Measurements from ENCODE around the gene CNGA2. TPM values are rescaled to one million over a fixed set of nuclear protein-coding genes. Genes with fewer than 3 reads are reported as not detected.

CNGA2 gene
- total and polyA plus RNA-seq, 12 donors = not detected

DNA sequence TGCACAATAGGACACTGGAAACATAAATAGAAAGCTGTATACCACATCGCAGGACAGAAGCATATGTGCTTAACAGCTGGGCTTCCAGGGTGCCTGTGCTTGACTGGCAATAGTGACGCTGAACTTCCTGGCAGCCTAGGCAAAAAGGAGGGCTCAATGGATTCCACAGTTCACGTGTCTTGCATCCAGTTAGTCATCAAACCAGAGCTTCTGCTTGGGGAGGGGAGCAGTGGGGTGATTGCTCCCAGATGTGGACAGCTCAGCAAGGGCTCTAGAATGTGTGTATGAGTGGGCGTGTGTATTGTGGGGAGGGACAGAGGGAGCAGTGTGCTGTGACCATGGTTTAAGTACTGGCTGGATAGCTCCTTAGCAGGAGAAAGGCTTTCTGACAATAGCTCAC is 37.0 kb upstream of the CNGA2 start:
- 63 to 78% (median 70%) methylated on average over 4 of the region's 4 CpGs for WGBS, 4 donors
- DNase-seq = no peak

DNA sequence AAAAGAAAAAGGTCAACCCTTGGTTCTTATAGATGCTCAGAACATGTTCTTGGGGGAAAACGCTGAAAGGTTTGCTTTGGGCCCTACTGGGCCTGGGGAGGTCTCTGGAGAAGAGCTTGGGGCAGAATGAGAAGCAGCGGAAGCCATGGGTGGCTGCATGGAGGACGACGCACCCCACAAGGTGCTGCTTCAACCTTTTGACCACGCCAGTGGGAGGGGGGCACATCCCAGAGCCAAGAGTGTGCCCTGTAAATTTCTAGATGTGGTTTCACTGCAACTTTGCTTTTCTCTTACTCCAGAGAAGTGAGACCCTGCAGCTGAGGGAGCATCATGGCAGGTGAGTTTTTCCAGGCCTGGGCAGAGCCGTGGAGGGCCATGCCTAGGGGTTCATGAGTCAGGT is 36.1 kb upstream of the CNGA2 start:
- Histone ChIP-seq H3K27me3 (peaks cover 14% of the 10 kb centered on the region), H3K9me3 (replicated peaks in 1 of 3) (no peaks in the 10 kb centered on the region), H3K4me3 (no peak overlapping the region), H3K36me3 (replicated peaks in 1 of 2) (no peaks in the 10 kb centered on the region), H3K4me1 (replicated peaks in 1 of 2) (no peaks in the 10 kb centered on the region), H3K27ac (no peak overlapping the region)
- no peak for TF ChIP-seq POLR2A (IDR thresholded peaks at IDR 0.05)
- TF ChIP-seq, protein P1, sequence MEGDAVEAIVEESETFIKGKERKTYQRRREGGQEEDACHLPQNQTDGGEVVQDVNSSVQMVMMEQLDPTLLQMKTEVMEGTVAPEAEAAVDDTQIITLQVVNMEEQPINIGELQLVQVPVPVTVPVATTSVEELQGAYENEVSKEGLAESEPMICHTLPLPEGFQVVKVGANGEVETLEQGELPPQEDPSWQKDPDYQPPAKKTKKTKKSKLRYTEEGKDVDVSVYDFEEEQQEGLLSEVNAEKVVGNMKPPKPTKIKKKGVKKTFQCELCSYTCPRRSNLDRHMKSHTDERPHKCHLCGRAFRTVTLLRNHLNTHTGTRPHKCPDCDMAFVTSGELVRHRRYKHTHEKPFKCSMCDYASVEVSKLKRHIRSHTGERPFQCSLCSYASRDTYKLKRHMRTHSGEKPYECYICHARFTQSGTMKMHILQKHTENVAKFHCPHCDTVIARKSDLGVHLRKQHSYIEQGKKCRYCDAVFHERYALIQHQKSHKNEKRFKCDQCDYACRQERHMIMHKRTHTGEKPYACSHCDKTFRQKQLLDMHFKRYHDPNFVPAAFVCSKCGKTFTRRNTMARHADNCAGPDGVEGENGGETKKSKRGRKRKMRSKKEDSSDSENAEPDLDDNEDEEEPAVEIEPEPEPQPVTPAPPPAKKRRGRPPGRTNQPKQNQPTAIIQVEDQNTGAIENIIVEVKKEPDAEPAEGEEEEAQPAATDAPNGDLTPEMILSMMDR (IDR thresholded peaks at IDR 0.05) = no peak
- WGBS, 4 donors = 72 to 95% (median 78%) methylated on average over 5 to 6 of the region's 6 CpGs
- intact Hi-C loops (cut with DNase I) = no loop called here
- no peak for DNase-seq

More for the DNA sequence above, 37.0 kb upstream of the CNGA2 start:
- TF ChIP-seq, protein P1 (IDR thresholded peaks at IDR 0.05) = no peak
- TF ChIP-seq POLR2A (IDR thresholded peaks at IDR 0.05) = no peak
- intact Hi-C loops (cut with DNase I) = no loop called here
- no peak overlapping the region for H3K27ac ChIP-seq
- no peaks in the 10 kb centered on the region for H3K9me3 ChIP-seq (replicated peaks in 1 of 3)
- no peaks in the 10 kb centered on the region for H3K36me3 ChIP-seq (replicated peaks in 1 of 2)
- peaks cover 19% of the 10 kb centered on the region for H3K27me3 ChIP-seq
- no peak overlapping the region for H3K4me3 ChIP-seq
- no peaks in the 10 kb centered on the region for H3K4me1 ChIP-seq (replicated peaks in 1 of 2)

DNA sequence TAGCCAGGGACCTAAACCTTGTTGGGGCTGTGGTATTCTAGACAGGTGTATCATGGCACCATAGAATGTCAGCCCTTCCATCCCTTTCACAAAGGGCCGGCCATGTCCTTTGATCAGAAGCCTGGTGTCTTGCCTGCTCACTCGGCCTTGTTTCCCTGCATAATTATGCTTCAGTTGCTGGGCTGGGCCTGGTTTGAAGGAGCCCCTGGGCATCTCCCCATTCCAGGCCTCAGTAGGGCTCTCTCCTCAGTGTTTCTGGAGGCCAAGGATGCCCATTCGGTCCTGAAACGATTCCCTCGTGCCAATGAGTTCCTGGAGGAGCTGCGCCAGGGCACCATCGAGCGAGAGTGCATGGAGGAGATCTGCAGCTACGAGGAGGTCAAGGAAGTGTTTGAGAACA is 34.8 kb upstream of the CNGA2 start:
- peaks cover 4% of the 10 kb centered on the region for H3K27me3 ChIP-seq
- TF ChIP-seq, protein P1 (IDR thresholded peaks at IDR 0.05) = no peak
- TF ChIP-seq POLR2A (IDR thresholded peaks at IDR 0.05) = no peak
- no peaks in the 10 kb centered on the region for H3K36me3 ChIP-seq (replicated peaks in 1 of 2)
- no peak overlapping the region for H3K27ac ChIP-seq
- no peak overlapping the region for H3K4me3 ChIP-seq
- no peaks in the 10 kb centered on the region for H3K4me1 ChIP-seq (replicated peaks in 1 of 2)
- no peak for DNase-seq
- WGBS, 4 donors = 78 to 90% (median 88%) methylated on average over 8 to 9 of the region's 9 CpGs
- H3K9me3 ChIP-seq (replicated peaks in 1 of 3) = no peaks in the 10 kb centered on the region
- intact Hi-C loops (cut with DNase I) = no loop called here

DNA sequence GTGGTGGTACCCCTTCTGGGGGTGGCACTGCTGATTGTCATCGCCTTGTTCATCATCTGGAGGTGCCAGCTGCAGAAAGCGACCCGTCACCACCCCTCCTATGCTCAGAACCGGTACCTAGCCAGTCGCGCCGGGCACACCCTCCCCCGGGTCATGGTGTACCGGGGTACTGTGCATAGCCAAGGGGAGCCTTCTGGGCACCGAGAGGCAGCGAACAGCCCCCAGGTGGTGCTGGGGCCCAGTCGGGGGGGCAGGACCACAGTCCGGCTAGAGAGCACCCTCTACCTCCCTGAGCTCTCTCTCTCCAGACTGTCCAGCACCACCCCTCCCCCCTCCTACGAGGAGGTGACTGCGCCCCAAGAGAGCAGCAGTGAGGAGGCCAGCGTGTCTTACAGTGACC is 34.0 kb upstream of the CNGA2 start:
- no peak overlapping the region for H3K27ac ChIP-seq
- TF ChIP-seq, protein P1 (IDR thresholded peaks at IDR 0.05) = no peak
- no peak for TF ChIP-seq POLR2A (IDR thresholded peaks at IDR 0.05)
- H3K36me3 ChIP-seq (replicated peaks in 1 of 2) = no peaks in the 10 kb centered on the region
- 79 to 92% (median 88%) methylated on average over 5 to 16 of the region's 16 CpGs for WGBS, 4 donors
- intact Hi-C loops (cut with DNase I) = no loop called here
- H3K4me1 ChIP-seq (replicated peaks in 1 of 2) = no peaks in the 10 kb centered on the region
- peaks cover 4% of the 10 kb centered on the region for H3K27me3 ChIP-seq
- H3K4me3 ChIP-seq = no peak overlapping the region
- no peaks in the 10 kb centered on the region for H3K9me3 ChIP-seq (replicated peaks in 1 of 3)
- DNase-seq = no peak
